GM12872 (cell line): ENCODE measurements around the gene BCL2L14.

Experiments used
- CTCF ChIP-seq: IDR thresholded peaks from 3 replicates; pipeline ENCODE4 v1.5.1; 2011; ENCODE audit warnings: low read depth, mild to moderate bottlenecking, low read length, moderate library complexity; ENCODE audit not compliant: insufficient read depth

The BCL2L14 gene

DNA sequence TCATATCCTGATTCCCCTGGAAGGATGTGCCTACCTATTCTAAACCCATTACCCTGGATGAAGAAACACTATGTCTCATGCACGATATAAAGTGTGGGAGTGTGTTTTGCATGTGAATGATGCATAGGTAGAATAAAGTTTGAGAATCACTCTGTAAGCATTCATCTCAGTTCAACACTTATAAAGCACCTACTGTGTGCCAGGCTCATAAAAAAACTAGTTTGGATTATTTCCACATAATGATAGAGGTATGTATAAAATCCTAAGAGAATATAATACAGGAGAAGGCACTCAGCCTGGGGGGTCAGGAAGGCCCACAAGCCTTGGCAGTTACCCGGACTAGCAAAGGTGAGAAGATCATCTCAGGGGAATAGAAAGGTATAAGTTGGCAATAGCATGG lies 41.1 kb upstream of the BCL2L14 start:
- TF ChIP-seq CTCF: no peak

GRCh38 chr12:12032260-12032791 lies 38.4 kb upstream of the BCL2L14 start:
- TF ChIP-seq CTCF: no peak

DNA sequence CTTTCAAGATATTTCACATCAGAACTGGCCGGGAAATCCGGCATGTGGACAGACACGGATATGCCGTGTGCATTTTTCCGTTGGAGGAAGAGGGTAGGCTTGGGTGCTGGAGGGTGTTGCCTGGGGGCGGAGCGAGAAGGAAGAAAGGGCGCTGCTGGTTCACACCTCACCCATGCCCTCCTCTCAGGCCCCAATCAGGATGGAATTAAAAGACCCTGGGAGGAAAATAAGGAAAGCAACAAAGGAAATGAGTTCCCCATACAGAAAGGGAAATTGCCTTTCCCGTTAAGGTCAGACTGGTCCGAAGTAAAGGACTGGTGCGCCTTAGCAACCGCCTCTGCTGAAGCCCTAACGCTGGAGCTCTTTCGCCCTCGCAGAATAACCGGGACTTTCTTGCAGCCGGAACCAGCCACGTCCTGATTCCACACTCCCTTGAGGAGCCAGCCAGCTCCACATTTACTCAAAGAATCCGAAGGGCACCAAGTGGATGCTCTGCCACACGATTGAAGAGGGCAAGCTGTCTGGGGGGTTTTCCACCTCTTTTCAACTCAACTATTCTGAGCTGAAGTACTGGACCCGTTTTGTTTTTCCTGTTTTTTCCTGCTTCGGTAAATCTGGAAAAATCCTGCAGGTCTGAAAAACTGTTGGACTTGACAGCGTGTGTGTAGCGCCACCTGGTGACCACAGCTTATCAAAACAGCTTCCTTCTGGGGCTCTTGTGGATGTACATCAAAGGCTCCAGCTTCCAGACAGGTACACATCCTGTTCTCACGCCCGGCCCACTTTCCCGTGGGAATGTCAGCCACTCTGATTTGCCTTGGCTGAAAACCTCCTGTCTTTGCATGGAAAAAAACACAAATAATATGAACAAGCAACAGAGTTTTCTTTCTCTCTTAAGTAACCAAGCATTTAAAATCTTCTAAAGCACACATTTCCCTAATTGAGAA lies 37.6 kb upstream of the BCL2L14 start:
- peak; percentile 80 for TF ChIP-seq CTCF

GRCh38 chr12:12033824-12034223 lies 36.9 kb upstream of the BCL2L14 start:
- TF ChIP-seq CTCF: no peak

DNA sequence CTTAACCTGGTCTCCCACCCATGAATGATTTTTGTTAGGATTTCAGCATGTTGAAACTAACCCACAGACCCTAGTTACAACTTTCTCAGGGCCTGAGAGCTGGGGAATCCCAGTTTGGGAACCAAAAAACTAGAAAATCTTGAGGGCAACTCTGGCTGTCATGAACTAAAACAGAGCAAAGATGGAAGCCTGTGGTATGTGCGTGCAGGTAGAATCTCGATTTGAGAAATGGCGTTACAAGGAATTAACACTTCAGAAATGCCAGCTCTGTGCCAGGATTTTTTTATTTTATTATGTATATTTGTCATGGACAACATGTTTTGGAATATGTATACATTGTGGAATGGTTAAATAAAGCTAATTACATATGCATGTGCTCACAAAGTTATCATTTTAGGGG lies 36.4 kb upstream of the BCL2L14 start:
- TF ChIP-seq CTCF: no peak

- no peak for TF ChIP-seq CTCF
These were observed 35.5 kb upstream of the BCL2L14 start for GRCh38 chr12:12035229-12035628.

DNA sequence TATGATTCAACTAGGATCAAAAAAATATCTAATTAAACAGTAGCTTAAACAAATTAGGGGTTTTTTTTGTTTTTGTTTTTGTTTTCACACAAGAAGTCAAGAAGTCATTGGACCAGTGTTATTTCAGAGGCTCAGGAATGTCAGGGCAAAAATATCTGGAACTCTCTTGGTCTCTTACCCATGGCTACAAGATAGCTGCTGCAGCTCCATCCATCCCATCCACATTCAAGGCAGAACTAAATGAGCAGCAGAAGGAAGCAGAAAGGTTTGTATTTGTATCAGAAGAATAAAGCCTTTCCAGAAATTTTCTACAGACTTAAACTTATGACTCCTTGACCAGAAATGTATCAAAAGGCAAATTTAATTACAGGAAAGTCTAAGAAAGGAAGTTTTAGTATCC lies 33.8 kb upstream of the BCL2L14 start:
- no peak for TF ChIP-seq CTCF
